HL-60/S4 (cell line): Measurements from ENCODE around the gene TTLL13.

Experiments
- in situ Hi-C: fragments of 300-500 bp; cut with MboI; formaldehyde crosslinking; loops from 2 replicates; pipeline ENCODE4 v1.14.3; 2022; ENCODE audit warnings: low sequenced_read_pairs

TTLL13 gene

GRCh38 chr15:90214553-90215196 lies 34.7 kb upstream of the TTLL13 start:
- in situ Hi-C loops = loop anchor here (10.0 kb wide), 1 partner anchor 50 kb away; no protein-coding TSS in a partner anchor

GRCh38 chr15:90217671-90218394 lies 31.5 kb upstream of the TTLL13 start:
- in situ Hi-C loops = loop anchor here (10.0 kb wide), 1 partner anchor 53 kb away; no protein-coding TSS in a partner anchor

GRCh38 chr15:90219421-90220141 lies 29.8 kb upstream of the TTLL13 start:
- in situ Hi-C loops = loop anchor here (10.0 kb wide), 1 partner anchor 55 kb away; no protein-coding TSS in a partner anchor

DNA sequence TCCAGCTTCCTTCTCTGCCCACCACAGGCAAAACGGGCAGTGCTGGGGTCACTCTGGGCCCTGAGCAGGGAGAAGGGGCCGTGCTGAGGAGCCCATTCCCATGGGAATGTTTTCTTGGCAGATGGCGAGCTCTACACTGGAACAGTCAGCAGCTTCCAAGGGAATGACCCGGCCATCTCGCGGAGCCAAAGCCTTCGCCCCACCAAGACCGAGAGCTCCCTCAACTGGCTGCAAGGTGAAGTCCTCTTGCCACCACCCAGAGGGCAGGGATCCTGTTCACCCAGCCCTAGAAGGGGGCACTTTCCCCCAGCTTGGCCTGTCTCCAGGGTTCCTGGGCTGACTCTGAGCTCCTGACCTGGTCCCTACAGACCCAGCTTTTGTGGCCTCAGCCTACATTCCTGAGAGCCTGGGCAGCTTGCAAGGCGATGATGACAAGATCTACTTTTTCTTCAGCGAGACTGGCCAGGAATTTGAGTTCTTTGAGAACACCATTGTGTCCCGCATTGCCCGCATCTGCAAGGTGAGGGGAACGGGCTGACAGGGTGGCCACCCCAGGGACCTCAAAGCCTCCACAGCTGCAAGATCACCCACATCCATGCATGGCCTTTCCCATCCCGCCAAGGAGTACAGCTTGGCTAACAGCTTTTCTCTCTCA lies 28.0 kb upstream of the TTLL13 start:
- in situ Hi-C loops = no loop called here

GRCh38 chr15:90222547-90222946 lies 26.8 kb upstream of the TTLL13 start:
- in situ Hi-C loops = no loop called here

GRCh38 chr15:90223441-90224165 lies 25.8 kb upstream of the TTLL13 start:
- in situ Hi-C loops = no loop called here

GRCh38 chr15:90225047-90225446 lies 24.3 kb upstream of the TTLL13 start:
- in situ Hi-C loops = no loop called here

GRCh38 chr15:90225504-90226234 lies 23.7 kb upstream of the TTLL13 start:
- in situ Hi-C loops = no loop called here

- in situ Hi-C loops = no loop called here
Observed at GRCh38 chr15:90227336-90227735, 22.0 kb upstream of the TTLL13 start.

DNA sequence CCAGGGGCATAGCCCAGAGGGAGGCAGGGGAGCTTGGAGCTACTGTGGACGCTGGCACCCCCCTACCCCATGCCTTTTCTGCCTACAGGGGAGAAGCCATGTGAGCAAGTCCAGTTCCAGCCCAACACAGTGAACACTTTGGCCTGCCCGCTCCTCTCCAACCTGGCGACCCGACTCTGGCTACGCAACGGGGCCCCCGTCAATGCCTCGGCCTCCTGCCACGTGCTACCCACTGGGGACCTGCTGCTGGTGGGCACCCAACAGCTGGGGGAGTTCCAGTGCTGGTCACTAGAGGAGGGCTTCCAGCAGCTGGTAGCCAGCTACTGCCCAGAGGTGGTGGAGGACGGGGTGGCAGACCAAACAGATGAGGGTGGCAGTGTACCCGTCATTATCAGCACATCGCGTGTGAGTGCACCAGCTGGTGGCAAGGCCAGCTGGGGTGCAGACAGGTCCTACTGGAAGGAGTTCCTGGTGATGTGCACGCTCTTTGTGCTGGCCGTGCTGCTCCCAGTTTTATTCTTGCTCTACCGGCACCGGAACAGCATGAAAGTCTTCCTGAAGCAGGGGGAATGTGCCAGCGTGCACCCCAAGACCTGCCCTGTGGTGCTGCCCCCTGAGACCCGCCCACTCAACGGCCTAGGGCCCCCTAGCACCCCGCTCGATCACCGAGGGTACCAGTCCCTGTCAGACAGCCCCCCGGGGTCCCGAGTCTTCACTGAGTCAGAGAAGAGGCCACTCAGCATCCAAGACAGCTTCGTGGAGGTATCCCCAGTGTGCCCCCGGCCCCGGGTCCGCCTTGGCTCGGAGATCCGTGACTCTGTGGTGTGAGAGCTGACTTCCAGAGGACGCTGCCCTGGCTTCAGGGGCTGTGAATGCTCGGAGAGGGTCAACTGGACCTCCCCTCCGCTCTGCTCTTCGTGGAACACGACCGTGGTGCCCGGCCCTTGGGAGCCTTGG lies 21.3 kb upstream of the TTLL13 start:
- in situ Hi-C loops = no loop called here

- in situ Hi-C loops = no loop called here
Observed at GRCh38 chr15:90228960-90229359, 20.4 kb upstream of the TTLL13 start.

DNA sequence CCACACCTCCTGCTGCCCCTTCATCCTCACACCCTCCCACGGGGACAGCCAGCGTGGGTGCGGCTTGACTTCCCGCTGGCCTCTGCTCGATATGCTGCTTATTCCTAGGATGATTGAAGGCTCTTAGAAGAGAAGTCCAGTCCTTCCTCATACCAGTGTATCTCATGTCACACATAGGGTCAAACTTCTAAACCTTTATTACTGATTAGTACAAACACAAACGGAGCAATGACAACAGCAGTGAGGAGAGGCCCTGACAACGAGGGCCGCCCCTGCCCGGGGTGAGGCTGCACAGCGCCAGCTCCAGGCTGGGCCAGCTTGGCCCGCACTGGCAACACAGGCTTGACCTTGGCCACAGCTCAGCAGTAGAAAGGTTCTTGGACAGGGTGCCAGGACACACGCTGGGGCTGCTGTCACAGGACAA lies 19.3 kb upstream of the TTLL13 start:
- in situ Hi-C loops = no loop called here

DNA sequence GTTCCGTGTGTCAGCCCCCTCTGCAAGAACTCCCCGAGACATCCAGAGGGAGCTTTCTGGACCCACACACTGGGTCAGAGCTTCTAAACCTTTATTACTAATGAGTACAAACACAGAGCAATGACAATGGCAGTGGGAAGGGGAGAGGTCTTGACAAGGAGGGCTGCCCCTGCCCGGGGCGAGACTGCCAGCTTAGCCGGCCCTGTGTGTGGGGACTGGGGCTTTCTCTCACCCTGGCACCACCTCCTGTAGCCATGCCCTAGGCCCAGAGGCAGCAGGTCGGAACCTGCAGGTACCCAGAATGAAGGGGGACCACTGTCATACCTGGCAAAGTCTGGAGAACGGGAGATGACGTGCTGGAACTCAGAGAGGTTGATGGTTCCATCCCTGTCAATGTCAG lies 18.7 kb upstream of the TTLL13 start:
- in situ Hi-C loops = no loop called here

DNA sequence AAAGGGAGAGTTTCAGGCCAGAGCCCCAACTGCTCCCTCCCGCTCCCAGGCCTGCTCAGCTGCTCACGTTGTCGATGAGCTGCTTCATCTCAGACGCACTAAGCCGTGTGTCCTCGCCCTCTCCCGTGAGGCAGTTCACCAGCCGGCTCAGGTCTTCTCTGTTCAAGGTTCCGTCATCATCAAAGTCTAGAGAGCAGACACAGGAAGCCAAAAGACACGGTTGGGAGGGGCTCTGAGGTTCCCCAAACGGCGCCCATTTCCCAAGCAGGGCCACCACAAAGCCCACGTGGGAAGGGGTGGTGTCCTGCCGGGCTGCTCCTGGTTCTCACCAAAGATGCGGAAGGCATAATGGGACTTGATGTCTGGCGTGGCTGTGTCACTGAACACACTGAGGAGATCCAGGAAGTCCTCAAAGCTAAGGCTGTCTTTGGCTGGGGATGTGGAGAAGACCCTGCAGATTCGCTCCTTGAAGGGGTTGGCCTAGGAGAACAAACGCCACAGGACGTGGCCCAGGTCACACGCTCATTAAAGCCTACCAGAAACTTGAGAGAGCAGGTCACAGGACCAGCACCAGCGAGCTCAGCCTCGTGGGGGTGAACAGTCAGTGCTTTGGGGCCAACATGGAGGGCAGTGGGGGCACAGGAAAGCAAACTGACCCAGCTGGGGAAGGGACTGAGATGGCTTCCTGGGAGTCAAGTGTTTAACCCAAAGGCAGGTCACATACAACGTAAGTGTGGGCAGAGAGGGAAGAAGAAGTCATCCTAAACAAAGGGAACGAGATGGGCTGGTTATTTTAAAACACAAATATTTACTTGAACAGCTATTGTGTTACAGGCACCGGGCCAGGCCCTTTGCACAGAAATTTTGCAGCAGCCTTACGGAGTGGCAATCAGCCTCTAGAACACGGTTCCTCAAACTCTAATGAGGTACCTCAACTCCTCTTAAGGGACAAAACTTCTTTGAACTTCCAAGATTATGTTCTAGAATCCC lies 18.0 kb upstream of the TTLL13 start:
- in situ Hi-C loops = no loop called here

DNA sequence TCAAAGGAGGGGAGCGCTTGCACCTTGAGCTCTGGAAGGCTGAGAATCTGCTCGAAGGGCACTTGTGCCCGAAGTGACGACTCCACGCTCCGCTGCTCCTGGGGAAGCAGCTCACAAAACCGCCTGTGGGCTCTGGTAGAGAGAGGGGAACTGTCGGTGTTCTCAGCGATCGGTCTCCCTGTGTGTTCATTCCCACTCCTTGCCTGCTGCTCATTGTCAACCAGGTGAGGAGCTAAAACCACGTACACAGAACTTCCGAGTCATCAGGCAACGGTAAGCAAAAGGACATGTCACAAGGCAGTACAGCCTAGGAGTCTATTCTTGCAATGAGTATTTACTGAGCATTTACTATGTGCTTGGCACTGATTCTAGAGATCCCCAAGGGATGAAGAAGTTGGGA lies 17.2 kb upstream of the TTLL13 start:
- in situ Hi-C loops = no loop called here

DNA sequence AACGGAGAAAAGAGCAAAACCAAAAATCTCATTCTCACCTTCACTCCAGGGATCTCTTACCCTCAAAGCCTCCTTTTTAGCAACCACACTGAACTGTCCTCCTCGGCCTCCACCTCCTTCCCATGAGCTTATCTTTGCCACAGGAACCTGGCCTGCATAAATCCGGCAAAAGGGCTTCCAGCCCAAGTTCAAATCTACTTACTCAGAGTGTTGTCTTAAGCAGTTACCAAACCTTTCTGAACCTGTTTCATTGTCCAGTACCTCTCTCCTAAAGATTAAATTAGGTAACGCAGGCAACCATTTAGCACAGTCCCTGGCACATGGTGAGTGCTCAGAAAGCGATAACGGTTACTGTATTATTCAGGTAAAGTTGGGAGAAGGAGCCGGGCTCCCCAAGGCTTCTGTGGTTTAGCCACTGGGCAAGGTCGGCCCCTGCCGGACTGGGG lies 16.4 kb upstream of the TTLL13 start:
- in situ Hi-C loops = no loop called here

- in situ Hi-C loops = no loop called here
Observed at GRCh38 chr15:90233387-90234095, 15.8 kb upstream of the TTLL13 start, which contains the start of gene CIB1. Gene CIB1, minus strand, starts transcription at chr15:90233941. Its CDS starts 56 bp downstream, at chr15:90233885.
